Subcutaneous abdominal adipose tissue (tissue), 5 donors: ENCODE results near the gene YJEFN3.

Source experiments
- H3K27ac ChIP-seq: one replicate; pipeline ENCODE4 v1.7.0; 2013; ENCODE audit warnings: low read depth, mild to moderate bottlenecking, inconsistent platforms, low read length, moderate library complexity
- H3K27me3 ChIP-seq, 5 donors: one replicate each; pipeline ENCODE4 v1.7.0; 2013; ENCODE audit warnings: low read length in 5 of 5, inconsistent platforms in 1 of 5; ENCODE audit not compliant: control insufficient read depth in 5 of 5, insufficient read depth in 4 of 5
- H3K36me3 ChIP-seq, 5 donors: one replicate each; pipeline ENCODE4 v1.7.0; 2013; ENCODE audit warnings: low read length in 5 of 5; ENCODE audit not compliant: control insufficient read depth in 5 of 5, insufficient read depth in 5 of 5
- H3K4me1 ChIP-seq, 5 donors: one replicate each; pipeline ENCODE4 v1.7.0; 2013; ENCODE audit warnings: low read length in 5 of 5, mild to moderate bottlenecking in 3 of 5, moderate library complexity in 1 of 5; ENCODE audit not compliant: control insufficient read depth in 5 of 5, insufficient read depth in 5 of 5
- H3K4me3 ChIP-seq, 5 donors: one replicate each; pipeline ENCODE4 v1.7.0; 2013; ENCODE audit warnings: low read length in 5 of 5, low read depth in 1 of 5
- H3K9ac ChIP-seq, 5 donors: one replicate each; pipeline ENCODE4 v1.7.0; 2013; ENCODE audit warnings: low read length in 5 of 5, mild to moderate bottlenecking in 4 of 5, moderate library complexity in 3 of 5
- H3K9me3 ChIP-seq, 5 donors: one replicate each; pipeline ENCODE4 v1.7.0; 2013; ENCODE audit warnings: low read length in 5 of 5; ENCODE audit not compliant: control insufficient read depth in 5 of 5
- donor health status: healthy.
- donor health status: healthy.
- donor health status: healthy.
- donor health status: healthy.
- donor health status: healthy.

YJEFN3 gene

GRCh38 chr19:19582471-19582870, 53.8 kb downstream of the YJEFN3 start:
- no peaks in the 10 kb centered on the region for H3K9me3 ChIP-seq
- H3K27me3 ChIP-seq, result no peaks in the 10 kb centered on the region
- no peak overlapping the region for H3K9ac ChIP-seq
- H3K36me3 ChIP-seq, result no peaks in the 10 kb centered on the region
- no peak overlapping the region for H3K4me3 ChIP-seq
- H3K27ac ChIP-seq, result no peak overlapping the region
- H3K4me1 ChIP-seq, result no peaks in the 10 kb centered on the region

- Histone ChIP-seq H3K9me3 (no peaks in the 10 kb centered on the region), H3K4me3 (no peak overlapping the region)
Observed at GRCh38 chr19:19584356-19584755, 55.6 kb downstream of the YJEFN3 start.

More at GRCh38 chr19:19584356-19584755, 55.6 kb downstream of the YJEFN3 start:
- Histone ChIP-seq H3K4me1 (no peaks in the 10 kb centered on the region), H3K27ac (no peak overlapping the region), H3K9ac (no peak overlapping the region), H3K27me3 (no peaks in the 10 kb centered on the region), H3K36me3 (no peaks in the 10 kb centered on the region)
